RPMI7951 (cell line): ENCODE data around the gene DBNDD2. TPM values are rescaled to one million over a fixed set of nuclear protein-coding genes. Genes with fewer than 3 reads are reported as not detected.

Source experiments
- DNase-seq: peaks from one replicate; pipeline ENCODE4 v3.0.0-alpha.2; 2012; ENCODE audit warnings: low read depth
- total RNA-seq: library from RNA; depleted of rRNA; stranded (reverse); fragments of >200 nt; shearing (Covaris generic); gene quantifications from 2 replicates; pipeline ENCODE4 v1.2.3, GENCODE V29; 2014

The DBNDD2 gene
- total RNA-seq, 1 experiment from 2014 or later, result 10.1 TPM

DNA sequence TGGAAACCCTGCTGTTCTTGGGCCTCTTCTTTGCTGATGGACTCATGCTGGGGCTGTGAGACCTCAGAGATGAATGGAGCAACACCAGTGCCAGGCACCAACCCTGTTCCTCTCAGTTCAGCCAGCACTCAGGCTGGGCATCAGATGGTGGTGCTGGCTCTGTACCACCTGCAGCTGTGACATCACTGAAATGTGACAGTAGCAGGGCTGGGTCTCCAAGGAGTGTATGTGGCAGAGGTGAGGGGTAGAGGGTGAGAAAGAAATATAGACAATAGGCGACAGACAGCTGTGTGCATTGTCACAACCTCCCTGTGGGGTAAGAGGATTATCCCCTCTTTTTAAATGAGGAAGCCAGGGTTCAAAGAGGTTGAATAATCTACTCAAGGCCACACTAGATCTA is 29.9 kb upstream of the DBNDD2 start, which contains the start of gene TP53TG5:
Gene TP53TG5 (minus strand): TSS at position 135 of the 400 bp plus-strand sequence. CDS start 89 bp downstream, at position 46.
- no peak for DNase-seq

DNA sequence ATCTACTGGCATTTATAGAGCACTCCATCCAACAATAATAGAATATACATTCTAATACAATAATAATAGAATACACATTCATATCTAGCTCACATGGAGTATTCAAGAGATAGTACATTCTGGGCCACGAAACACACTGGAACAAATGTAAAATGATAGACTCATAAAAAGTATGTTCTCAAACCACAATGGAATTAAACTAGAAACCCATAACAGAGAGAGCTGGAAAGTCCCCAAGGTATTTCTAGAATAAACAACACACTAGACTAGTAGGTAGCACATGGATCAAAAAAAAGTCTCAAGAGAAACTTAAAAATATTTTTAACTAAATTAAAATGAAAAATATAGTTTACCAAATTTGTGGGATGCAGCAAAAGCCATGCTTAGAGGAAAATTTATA is 20.8 kb upstream of the DBNDD2 start:
- DNase-seq, result no peak

DNA sequence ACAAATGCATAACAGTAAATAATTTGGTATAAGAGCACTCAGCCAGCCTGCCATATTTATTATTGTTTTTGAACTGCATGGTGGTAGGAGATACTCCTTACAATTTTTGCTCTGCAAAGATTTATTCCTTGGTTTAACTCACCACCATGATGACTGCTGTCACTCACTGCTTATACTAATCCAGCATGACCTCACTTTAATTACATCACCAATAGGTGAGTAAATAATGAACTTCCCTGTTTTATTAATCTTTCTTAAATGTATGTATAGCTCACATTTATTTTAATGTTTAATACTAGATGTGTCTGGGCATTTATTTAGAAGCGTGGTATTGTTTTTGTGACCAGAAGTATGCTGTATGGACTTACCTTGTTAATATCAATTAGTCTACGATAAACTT is 17.2 kb upstream of the DBNDD2 start:
- no peak for DNase-seq

GRCh38 chr20:45391559-45391958 is 16.5 kb upstream of the DBNDD2 start:
- DNase-seq, result no peak

- no peak for DNase-seq
Measured at GRCh38 chr20:45392733-45393132, 15.4 kb upstream of the DBNDD2 start.

GRCh38 chr20:45394221-45395113 is 13.6 kb upstream of the DBNDD2 start:
- DNase-seq, result no peak

DNA sequence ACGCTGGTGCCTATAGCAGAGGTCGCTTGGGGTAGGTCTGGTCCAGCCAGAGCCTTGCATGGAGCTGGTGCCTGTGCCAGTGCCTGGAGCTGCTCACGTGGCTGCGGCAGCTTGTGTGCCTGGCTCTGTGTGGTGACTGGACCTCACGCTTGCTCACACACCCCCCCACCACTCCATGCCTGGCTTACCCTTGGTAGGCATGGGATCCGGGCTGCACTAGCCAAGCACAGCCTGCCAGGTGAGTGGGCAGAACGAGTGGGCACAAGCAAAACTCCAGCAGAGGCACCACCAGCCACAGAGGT is 13.0 kb upstream of the DBNDD2 start:
- no peak for DNase-seq

GRCh38 chr20:45399018-45399417 is 9.1 kb upstream of the DBNDD2 start:
- no peak for DNase-seq

DNA sequence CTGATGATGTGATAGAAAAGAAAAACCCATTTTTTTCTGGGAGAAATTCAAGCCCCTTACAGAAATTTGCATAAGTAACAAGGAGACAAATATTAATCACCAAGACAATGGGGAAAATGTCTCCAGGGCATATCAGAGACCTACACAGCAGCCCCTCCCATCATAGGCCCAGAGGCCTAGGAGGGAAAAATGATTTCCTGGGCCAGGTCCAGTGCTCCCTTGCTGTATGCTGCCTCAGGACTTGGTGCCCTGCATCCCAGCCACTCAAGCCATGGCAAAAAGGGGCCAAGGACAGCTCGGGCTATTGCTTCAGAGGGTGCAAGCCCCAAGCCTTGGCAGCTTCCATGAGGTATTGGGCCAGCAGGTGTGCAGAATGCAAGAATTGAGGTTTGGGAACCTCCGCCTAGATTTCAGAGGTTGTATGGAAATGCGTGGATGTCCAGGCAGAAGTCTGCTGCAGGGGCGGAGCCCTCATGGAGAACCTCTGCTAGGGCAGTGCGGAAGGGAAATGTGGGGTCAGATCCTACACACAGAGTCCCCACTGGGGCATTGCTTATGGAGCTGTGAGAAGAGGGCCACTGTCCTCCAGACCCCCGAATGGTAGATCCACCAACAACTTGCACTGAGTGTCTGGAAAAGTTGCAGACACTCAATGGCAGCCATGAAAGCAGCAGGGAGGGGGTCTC is 7.6 kb upstream of the DBNDD2 start:
- no peak for DNase-seq

- no peak for DNase-seq
Measured at GRCh38 chr20:45402946-45403345, 5.1 kb upstream of the DBNDD2 start.

- DNase-seq, result no peak
Measured at GRCh38 chr20:45404438-45404837, 3.7 kb upstream of the DBNDD2 start.

DNA sequence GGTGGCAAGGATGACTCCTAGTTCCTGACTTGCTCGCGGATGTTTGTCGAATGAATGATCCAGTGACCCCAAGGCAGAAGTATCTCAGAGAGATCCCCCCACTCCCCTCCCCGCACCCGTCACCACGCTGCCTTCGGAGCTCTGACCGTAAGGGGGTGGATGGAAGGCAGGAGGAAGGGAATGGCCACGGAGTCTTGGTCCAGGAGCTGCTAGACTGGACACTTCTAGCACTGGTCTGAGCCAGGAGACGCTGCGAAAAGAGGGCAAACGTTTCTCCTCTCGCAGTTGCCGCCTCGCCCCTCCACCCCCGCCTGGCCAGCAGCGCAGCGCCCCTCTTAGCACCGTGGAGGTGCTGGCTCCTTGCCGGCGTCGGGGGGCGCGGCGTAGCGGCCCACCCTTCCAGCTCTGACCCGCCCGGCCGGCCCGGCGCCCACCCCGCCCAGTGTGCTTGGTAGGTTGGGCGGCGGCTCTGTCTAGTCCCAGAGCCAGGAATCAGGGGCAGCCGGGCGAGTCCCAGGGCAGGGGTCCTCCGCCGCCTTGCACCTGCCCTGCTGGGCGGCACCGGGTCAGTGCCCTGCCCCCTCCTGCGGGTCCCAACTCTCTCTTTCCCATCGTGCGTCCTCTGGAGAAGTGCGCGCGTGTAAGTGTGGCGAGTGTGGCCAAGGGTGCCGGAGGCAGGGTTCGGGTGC is 2.4 kb upstream of the DBNDD2 start:
- DNase-seq, result no peak

DNA sequence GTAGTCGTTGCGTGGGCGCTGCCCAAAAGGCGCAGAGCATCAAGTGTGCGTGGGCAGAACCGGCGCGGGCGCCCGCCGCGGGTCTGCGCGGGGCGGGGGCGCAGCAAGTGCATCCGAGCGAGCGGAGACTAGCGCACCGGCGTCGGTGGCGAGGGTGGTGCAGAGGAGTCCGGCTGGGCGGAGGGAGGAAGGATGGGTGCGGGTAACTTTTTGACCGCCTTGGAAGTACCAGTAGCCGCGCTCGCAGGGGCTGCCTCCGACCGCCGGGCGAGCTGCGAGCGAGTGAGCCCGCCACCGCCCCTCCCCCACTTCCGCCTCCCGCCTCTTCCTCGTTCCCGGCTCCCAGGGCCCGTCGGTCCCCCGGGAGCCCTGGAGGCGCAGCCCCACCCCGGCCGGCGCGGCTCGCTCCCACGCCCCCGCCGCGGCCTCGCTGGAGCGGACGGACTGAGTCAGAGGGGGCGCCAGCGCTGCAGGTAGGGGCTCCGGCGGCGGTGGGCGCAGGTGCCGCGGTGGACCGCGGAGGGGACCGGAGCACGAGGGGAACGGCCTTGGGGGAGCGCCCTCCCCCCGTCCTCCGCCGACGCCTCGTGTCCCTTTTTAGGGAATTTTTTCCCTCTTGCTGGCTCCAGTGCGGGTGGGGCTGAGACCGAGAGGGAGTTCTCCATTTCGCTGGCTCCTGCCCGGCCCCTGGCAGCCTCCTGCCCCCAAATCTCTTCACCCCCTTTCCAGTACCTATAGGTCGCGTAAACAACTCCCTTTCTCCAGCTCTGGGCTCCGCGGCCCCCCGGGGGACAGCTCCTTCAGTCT is 1.6 kb upstream of the DBNDD2 start:
- DNase-seq, result peak; percentile 50

DNA sequence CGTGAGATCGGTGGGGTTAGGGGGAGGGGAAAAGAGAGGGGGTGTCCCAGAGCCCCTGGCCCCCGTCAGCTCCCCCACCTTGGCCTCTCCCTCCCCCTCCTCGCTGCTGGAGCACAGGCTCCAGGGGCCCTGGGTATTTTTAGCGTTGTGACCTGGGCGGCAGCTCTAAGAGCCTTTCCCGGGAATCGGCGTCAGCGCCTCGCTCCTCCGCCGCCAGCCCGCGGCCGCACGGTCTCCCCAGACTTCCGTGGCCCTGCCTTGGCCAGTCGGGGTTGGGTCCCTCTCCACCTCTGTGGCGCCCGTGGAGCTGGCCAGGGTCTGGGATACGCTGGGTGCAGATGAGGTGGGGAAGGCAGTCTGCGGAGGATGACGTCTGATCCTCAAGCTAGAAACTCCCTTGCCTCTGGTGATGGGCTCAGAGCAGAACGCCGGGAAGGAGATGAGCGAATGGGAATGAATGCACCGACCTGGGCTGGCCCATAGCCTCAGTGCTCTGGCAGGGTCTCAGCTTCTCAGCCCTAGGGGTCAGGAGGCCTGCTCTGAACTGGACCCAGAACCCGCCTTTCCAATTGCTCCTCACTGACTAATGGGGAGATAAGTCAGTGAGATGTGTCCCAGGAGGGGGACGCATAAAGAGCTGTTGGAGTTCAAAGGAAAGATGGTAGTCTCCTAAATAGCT is 883 bp upstream of the DBNDD2 start:
- DNase-seq, result no peak

- DNase-seq, result no peak
Measured at GRCh38 chr20:45408646-45409213, 641 bp downstream of the DBNDD2 start.

GRCh38 chr20:45409521-45410272 is 1.6 kb downstream of the DBNDD2 start:
- no peak for DNase-seq

DNA sequence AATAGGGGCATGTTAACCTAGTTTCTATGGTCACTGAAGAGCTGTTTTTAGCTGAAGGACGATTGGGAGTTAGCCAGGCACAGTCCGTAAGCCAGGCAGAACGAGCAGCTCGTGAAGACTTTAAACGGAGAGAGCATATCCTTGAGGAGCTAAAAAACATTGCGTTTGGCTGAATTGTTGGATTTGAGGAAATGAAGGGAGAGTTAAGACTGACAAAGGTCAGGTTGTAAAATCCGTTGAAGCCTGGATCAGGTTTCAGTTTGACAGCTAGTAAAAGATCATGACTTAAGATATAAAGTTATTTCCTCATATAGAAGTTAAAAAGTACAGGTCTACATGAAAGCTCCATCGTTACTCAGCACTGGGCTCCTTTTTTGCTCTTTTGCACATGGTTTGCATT is 2.8 kb downstream of the DBNDD2 start:
- no peak for DNase-seq

DNA sequence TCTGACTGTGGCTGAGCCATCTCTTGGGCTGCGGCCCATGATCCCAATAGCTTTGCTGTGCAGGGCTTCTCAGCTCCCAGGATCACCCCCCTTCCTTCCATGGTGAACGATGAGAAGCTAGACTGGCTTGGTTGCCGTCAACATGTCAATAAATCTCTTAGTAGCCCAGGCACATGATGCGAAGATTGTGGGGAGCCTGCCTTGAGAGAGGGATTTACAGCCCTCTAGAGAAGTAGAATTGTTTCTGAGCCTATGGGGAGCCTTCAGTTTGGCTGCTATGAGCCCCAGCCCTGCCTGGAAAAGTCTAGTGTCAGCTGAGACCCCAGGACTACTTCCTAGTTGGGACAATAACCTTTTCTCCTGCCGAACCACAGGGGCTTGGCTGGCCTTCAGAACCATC is 4.6 kb downstream of the DBNDD2 start:
- no peak for DNase-seq

DNA sequence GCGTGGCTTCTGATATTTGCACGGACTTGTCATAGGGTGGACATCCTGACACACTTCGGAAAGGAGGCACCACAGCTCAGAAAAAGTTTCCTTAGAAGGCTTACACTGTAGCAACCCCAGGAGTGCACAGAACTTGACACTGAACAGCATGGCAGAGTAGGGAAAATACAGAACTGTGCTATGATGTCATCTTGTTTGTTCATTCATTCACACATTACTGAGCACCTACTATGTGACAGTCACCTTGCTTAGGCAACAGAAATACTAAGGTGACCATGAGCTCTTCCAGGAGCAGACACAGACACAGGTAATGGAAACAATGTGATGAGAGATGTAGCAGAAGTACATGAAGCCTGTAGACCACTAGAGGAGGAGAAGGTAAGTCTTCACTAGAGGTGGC is 5.4 kb downstream of the DBNDD2 start:
- no peak for DNase-seq
